HepG2 (cell line): ENCODE results near the gene ZMYND12. TPM values are rescaled to one million over a fixed set of nuclear protein-coding genes. Genes with fewer than 3 reads are reported as not detected.

Experiments used
- BCL3 ChIP-seq: sonication (generic); formaldehyde crosslinking; IDR thresholded peaks from 2 replicates; pipeline ENCODE4 v1.5.1; 2020; ENCODE audit warnings: mild to moderate bottlenecking, missing genetic modification reagents, moderate library complexity
- CCDC6 ChIP-seq: sonication (generic); formaldehyde crosslinking; IDR thresholded peaks from 2 replicates; pipeline ENCODE4 v1.8.1; 2022; ENCODE audit warnings: mild to moderate bottlenecking, missing genetic modification reagents, moderate library complexity
- DZIP1 ChIP-seq: sonication (generic); formaldehyde crosslinking; IDR thresholded peaks from 2 replicates; pipeline ENCODE4 v1.5.0; 2020; ENCODE audit warnings: mild to moderate bottlenecking, missing genetic modification reagents
- EED ChIP-seq: sonication (generic); formaldehyde crosslinking; IDR thresholded peaks from 2 replicates; pipeline ENCODE4 v1.5.0; 2020; ENCODE audit warnings: mild to moderate bottlenecking, missing genetic modification reagents
- HMG20A ChIP-seq: IDR thresholded peaks from 2 replicates; pipeline ENCODE4 v1.6.1; 2016; ENCODE audit warnings: borderline replicate concordance
- KIAA2018 ChIP-seq: sonication (generic); formaldehyde crosslinking; IDR thresholded peaks from 2 replicates; pipeline ENCODE4 v1.5.0; 2020; ENCODE audit warnings: mild to moderate bottlenecking, missing genetic modification reagents, borderline replicate concordance
- LCORL ChIP-seq, 2 experiments: fragments of 450-650 bp in 1 of 2; sonication (generic) in 1 of 2; formaldehyde crosslinking in 1 of 2; IDR thresholded peaks; 2 replicates each; pipeline versions ENCODE4 v1.5.0 to v1.6.1; 2017 to 2020; ENCODE audit warnings: antibody characterized with exemption in 1 of 2, missing genetic modification reagents in 1 of 2
- PCBP2 ChIP-seq: fragments of 200-400 bp; formaldehyde crosslinking; optimal IDR thresholded peaks from 2 replicates; pipeline ENCODE3; 2018; ENCODE audit warnings: low read length, low read depth; ENCODE audit not compliant: poor library complexity, severe bottlenecking
- SAFB2 ChIP-seq: sonication (generic); formaldehyde crosslinking; IDR thresholded peaks from 2 replicates; pipeline ENCODE4 v1.5.1; 2020; ENCODE audit warnings: missing genetic modification reagents, low read depth, mild to moderate bottlenecking, borderline replicate concordance
- STAG1 ChIP-seq: sonication (generic); formaldehyde crosslinking; IDR thresholded peaks from 2 replicates; pipeline ENCODE4 v1.4.0; 2020; ENCODE audit warnings: missing genetic modification reagents
- TAF15 ChIP-seq: fragments of 200-400 bp; formaldehyde crosslinking; IDR thresholded peaks from one replicate; pipeline ENCODE4 v1.6.1; 2018; ENCODE audit warnings: mild to moderate bottlenecking, low read depth, low read length; ENCODE audit not compliant: poor library complexity, severe bottlenecking
- ZBTB33 ChIP-seq: sonication (generic); formaldehyde crosslinking; IDR thresholded peaks from 2 replicates; pipeline ENCODE4 v1.4.0; 2020; ENCODE audit warnings: missing genetic modification reagents
- ZSCAN31 ChIP-seq: sonication (generic); formaldehyde crosslinking; IDR thresholded peaks from 2 replicates; pipeline ENCODE4 v1.5.0; 2020; ENCODE audit warnings: low read depth, mild to moderate bottlenecking, missing genetic modification reagents
- polyA plus RNA-seq, 8 experiments: library from polyadenylated mRNA; depleted of rRNA in 3 of 8; stranded (reverse) in 7 of 8; unstranded in 1 of 8; fragments of >200 nt; fragmentation: Illumina TruSeq in 4 of 8; extraction: Trizol in 4 of 8; gene quantifications; 2 replicates each; pipeline versions ENCODE4 v1.2.1 to v1.2.3, GENCODE V29; 2011 to 2016; ENCODE audit warnings: low read depth in 4 of 8, missing spikeins in 1 of 8, mixed read lengths in 1 of 8; ENCODE audit not compliant: insufficient read depth in 1 of 8
- total RNA-seq, 5 experiments: library from RNA; depleted of rRNA; stranded (reverse); fragments of >200 nt; fragmentation: Illumina TruSeq; extraction: Trizol; gene quantifications; 2 replicates each; pipeline ENCODE4 v1.2.3, GENCODE V29; 2016; ENCODE audit warnings: low read depth in 1 of 5

ZMYND12 gene
- total and polyA plus RNA-seq, 2 of the 13 experiments (the other 11 are each of a cell fraction or from before 2014, with no cell fraction given), result 0.13 to 0.71 TPM

- no peak for TF ChIP-seq KIAA2018 (CRISPR knock-in tag)
- TF ChIP-seq BCL3 (CRISPR knock-in tag), result peak; percentile 50; the same call in 1 of the 2 replicates
- TF ChIP-seq HMG20A (CRISPR knock-in tag), result no peak; the same call in 1 of the 2 replicates
- TF ChIP-seq SAFB2 (CRISPR knock-in tag), result peak; percentile 35; the same call in 1 of the 2 replicates
- peak; percentile 73; the same call in 1 of the 2 replicates for TF ChIP-seq EED (CRISPR knock-in tag)
- no peak for TF ChIP-seq DZIP1 (CRISPR knock-in tag)
- peak; percentile 74 for TF ChIP-seq TAF15
- TF ChIP-seq PCBP2, result no peak
- TF ChIP-seq ZBTB33 (CRISPR knock-in tag), result no peak
- TF ChIP-seq STAG1 (CRISPR knock-in tag), result no peak
- TF ChIP-seq ZSCAN31 (CRISPR knock-in tag), result peak; percentile 46; the same call in 1 of the 2 replicates
- no peak for TF ChIP-seq LCORL (IDR thresholded peaks at IDR 0.05)
- TF ChIP-seq LCORL (CRISPR knock-in tag; IDR thresholded peaks at IDR 0.05), result no peak
- TF ChIP-seq CCDC6 (CRISPR knock-in tag), result peak; percentile 30; the same call in 1 of the 2 replicates
These were observed at the start of gene ZMYND12, which contains the start of gene PPCS (continued) for GRCh38 chr1:42456010-42456753.
